ENCODE data around the gene RERE. TPM values are rescaled to one million over a fixed set of nuclear protein-coding genes. Genes with fewer than 3 reads are reported as not detected.
A peak's percentile ranks its signal among the peaks of the same experiment; 100 is the strongest.

Gene RERE
- polyA plus RNA-seq, 3 donors from 2014 or later = 3.8 to 5.9 (median 3.8) TPM

- no peaks in the 10 kb centered on the region for H3K36me3 Mint-ChIP-seq
- H3K27ac Mint-ChIP-seq = peak overlapping the region in 1 of 6 donors; percentile 8
- peaks cover 20 to 36% of the 10 kb centered on the region in 2 donors for H3K4me1 Mint-ChIP-seq
- H3K27me3 Mint-ChIP-seq (ENCODE audit: low read depth in 3 of 3) = no peaks in the 10 kb centered on the region
- no peaks in the 10 kb centered on the region for H3K9me3 Mint-ChIP-seq
- no peak overlapping the region for H3K4me3 Mint-ChIP-seq
- no peak for DNase-seq
Observed at GRCh38 chr1:8676072-8676471, 141.4 kb downstream of the RERE start.

- Mint-ChIP-seq H3K36me3 (no peaks in the 10 kb centered on the region), H3K27me3 (ENCODE audit: low read depth in 3 of 3) (no peaks in the 10 kb centered on the region), H3K4me1 (peaks cover 31 to 47% of the 10 kb centered on the region in 2 donors), H3K27ac (no peak overlapping the region), H3K9me3 (no peaks in the 10 kb centered on the region), H3K4me3 (no peak overlapping the region)
- no peak for DNase-seq
Observed at GRCh38 chr1:8674912-8675311, 142.5 kb downstream of the RERE start.

GRCh38 chr1:8674481-8674880 lies 143.0 kb downstream of the RERE start:
- Mint-ChIP-seq H3K4me3 (no peak overlapping the region), H3K27me3 (ENCODE audit: low read depth in 3 of 3) (no peaks in the 10 kb centered on the region), H3K4me1 (peaks cover 36 to 52% of the 10 kb centered on the region in 2 donors), H3K9me3 (no peaks in the 10 kb centered on the region), H3K36me3 (no peaks in the 10 kb centered on the region), H3K27ac (no peak overlapping the region)
- no peak for DNase-seq

- Mint-ChIP-seq H3K27me3 (ENCODE audit: low read depth in 3 of 3) (no peaks in the 10 kb centered on the region), H3K36me3 (no peaks in the 10 kb centered on the region), H3K27ac (peak overlapping the region in 1 of 6 donors; percentile 47), H3K9me3 (no peaks in the 10 kb centered on the region), H3K4me1 (peaks cover 36 to 49% of the 10 kb centered on the region in 2 donors), H3K4me3 (peak overlapping the region in 4 of 5 donors; percentile 7 to 51 (median 35))
- DNase-seq = peak; percentile 25 to 36 (median 30)
Observed at GRCh38 chr1:8671306-8671917, 146.0 kb downstream of the RERE start.

GRCh38 chr1:8670371-8670818 lies 147.0 kb downstream of the RERE start:
- Mint-ChIP-seq H3K4me3 (peak overlapping the region; percentile 7 to 51 (median 46)), H3K9me3 (no peaks in the 10 kb centered on the region), H3K4me1 (peaks cover 35 to 44% of the 10 kb centered on the region in 2 donors), H3K36me3 (no peaks in the 10 kb centered on the region), H3K27ac (peak overlapping the region in 5 of 6 donors; percentile 3 to 48 (median 15)), H3K27me3 (ENCODE audit: low read depth in 3 of 3) (no peaks in the 10 kb centered on the region)
- DNase-seq = no peak

- Mint-ChIP-seq H3K27me3 (ENCODE audit: low read depth in 3 of 3) (no peaks in the 10 kb centered on the region), H3K36me3 (no peaks in the 10 kb centered on the region), H3K4me3 (peak overlapping the region in 3 of 5 donors; percentile 24 to 45 (median 28)), H3K27ac (peak overlapping the region in 3 of 6 donors; percentile 47 to 59 (median 48)), H3K9me3 (no peaks in the 10 kb centered on the region), H3K4me1 (peaks cover 35 to 44% of the 10 kb centered on the region in 2 donors)
- DNase-seq = no peak
Observed at GRCh38 chr1:8669606-8670335, 147.7 kb downstream of the RERE start.

GRCh38 chr1:8667869-8668594 lies 149.4 kb downstream of the RERE start:
- Mint-ChIP-seq H3K9me3 (no peaks in the 10 kb centered on the region), H3K36me3 (no peaks in the 10 kb centered on the region), H3K4me1 (peaks cover 35 to 44% of the 10 kb centered on the region in 2 donors), H3K4me3 (no peak overlapping the region), H3K27ac (peak overlapping the region in 1 of 6 donors; percentile 6), H3K27me3 (ENCODE audit: low read depth in 3 of 3) (no peaks in the 10 kb centered on the region)
- DNase-seq = no peak

- H3K4me3 Mint-ChIP-seq = no peak overlapping the region
- H3K27ac Mint-ChIP-seq = no peak overlapping the region
- peaks cover 32 to 34% of the 10 kb centered on the region in 2 donors for H3K4me1 Mint-ChIP-seq
- no peak for DNase-seq
- no peaks in the 10 kb centered on the region for H3K27me3 Mint-ChIP-seq (ENCODE audit: low read depth in 3 of 3)
- no peaks in the 10 kb centered on the region for H3K36me3 Mint-ChIP-seq
- H3K9me3 Mint-ChIP-seq = no peaks in the 10 kb centered on the region
Observed at GRCh38 chr1:8666389-8667167, 150.9 kb downstream of the RERE start.

GRCh38 chr1:8665833-8666232 lies 151.6 kb downstream of the RERE start:
- H3K4me3 Mint-ChIP-seq = no peak overlapping the region
- H3K36me3 Mint-ChIP-seq = no peaks in the 10 kb centered on the region
- no peaks in the 10 kb centered on the region for H3K9me3 Mint-ChIP-seq
- no peak for DNase-seq
- H3K27me3 Mint-ChIP-seq (ENCODE audit: low read depth in 3 of 3) = no peaks in the 10 kb centered on the region
- no peak overlapping the region for H3K27ac Mint-ChIP-seq
- peaks cover 25 to 26% of the 10 kb centered on the region in 2 donors for H3K4me1 Mint-ChIP-seq

GRCh38 chr1:8664887-8665286 lies 152.6 kb downstream of the RERE start:
- H3K4me1 Mint-ChIP-seq = peaks cover 16 to 17% of the 10 kb centered on the region in 2 donors
- no peak overlapping the region for H3K27ac Mint-ChIP-seq
- DNase-seq = no peak
- no peaks in the 10 kb centered on the region for H3K9me3 Mint-ChIP-seq
- H3K27me3 Mint-ChIP-seq (ENCODE audit: low read depth in 3 of 3) = no peaks in the 10 kb centered on the region
- no peaks in the 10 kb centered on the region for H3K36me3 Mint-ChIP-seq
- no peak overlapping the region for H3K4me3 Mint-ChIP-seq

GRCh38 chr1:8663915-8664329 lies 153.5 kb downstream of the RERE start:
- H3K4me3 Mint-ChIP-seq = no peak overlapping the region
- DNase-seq = peak; percentile 28 to 31 (median 30)
- no peaks in the 10 kb centered on the region for H3K36me3 Mint-ChIP-seq
- no peak overlapping the region for H3K27ac Mint-ChIP-seq
- H3K4me1 Mint-ChIP-seq = peaks cover 7 to 8% of the 10 kb centered on the region in 2 donors
- no peaks in the 10 kb centered on the region for H3K9me3 Mint-ChIP-seq
- no peaks in the 10 kb centered on the region for H3K27me3 Mint-ChIP-seq (ENCODE audit: low read depth in 3 of 3)

- H3K36me3 Mint-ChIP-seq = no peaks in the 10 kb centered on the region
- H3K4me1 Mint-ChIP-seq = peaks cover under 1 to 1% of the 10 kb centered on the region in 2 donors
- H3K9me3 Mint-ChIP-seq = no peaks in the 10 kb centered on the region
- no peak overlapping the region for H3K27ac Mint-ChIP-seq
- no peak overlapping the region for H3K4me3 Mint-ChIP-seq
- no peaks in the 10 kb centered on the region for H3K27me3 Mint-ChIP-seq (ENCODE audit: low read depth in 3 of 3)
- DNase-seq = no peak
Observed at GRCh38 chr1:8663090-8663802, 154.2 kb downstream of the RERE start.
